Activated T-helper 17 cell treated with anti-CD3 and anti-CD28 coated beads, Interleukin-2, amount 50 U/mL, for 72 hours (primary cell): ENCODE data around the gene NYNRIN. TPM values are rescaled to one million over a fixed set of nuclear protein-coding genes. Genes with fewer than 3 reads are reported as not detected.

Experiments
- ATAC-seq: fragments of 150-1000 bp; cut with Tn5 transposase; replicated peaks from 2 replicates; pipeline ENCODE4 v1.10.0; 2021; ENCODE audit warnings: mild to moderate bottlenecking, moderate library complexity
- H3K27ac Mint-ChIP-seq: one replicate; pipeline ENCODE4 v1.8.0; 2022; ENCODE audit warnings: mixed read lengths
- H3K27me3 Mint-ChIP-seq: one replicate; pipeline ENCODE4 v1.8.0; 2022; ENCODE audit warnings: mixed read lengths
- H3K36me3 Mint-ChIP-seq: one replicate; pipeline ENCODE4 v1.8.0; 2022; ENCODE audit warnings: low read depth, mild to moderate bottlenecking, mixed read lengths
- H3K4me1 Mint-ChIP-seq: one replicate; pipeline ENCODE4 v1.8.0; 2022; ENCODE audit warnings: mixed read lengths
- H3K4me3 Mint-ChIP-seq: one replicate; pipeline ENCODE4 v1.8.0; 2022; ENCODE audit warnings: mild to moderate bottlenecking, mixed read lengths
- H3K9me3 Mint-ChIP-seq: one replicate; pipeline ENCODE4 v1.8.0; 2022; ENCODE audit warnings: mixed read lengths
- total RNA-seq, 2 donors: library from RNA; stranded (reverse); gene quantifications; one replicate each; pipeline ENCODE4 v1.2.3, GENCODE V29; 2022

The NYNRIN gene
- total RNA-seq, 2 donors from 2014 or later, result 0.04 TPM; not detected in 1

DNA sequence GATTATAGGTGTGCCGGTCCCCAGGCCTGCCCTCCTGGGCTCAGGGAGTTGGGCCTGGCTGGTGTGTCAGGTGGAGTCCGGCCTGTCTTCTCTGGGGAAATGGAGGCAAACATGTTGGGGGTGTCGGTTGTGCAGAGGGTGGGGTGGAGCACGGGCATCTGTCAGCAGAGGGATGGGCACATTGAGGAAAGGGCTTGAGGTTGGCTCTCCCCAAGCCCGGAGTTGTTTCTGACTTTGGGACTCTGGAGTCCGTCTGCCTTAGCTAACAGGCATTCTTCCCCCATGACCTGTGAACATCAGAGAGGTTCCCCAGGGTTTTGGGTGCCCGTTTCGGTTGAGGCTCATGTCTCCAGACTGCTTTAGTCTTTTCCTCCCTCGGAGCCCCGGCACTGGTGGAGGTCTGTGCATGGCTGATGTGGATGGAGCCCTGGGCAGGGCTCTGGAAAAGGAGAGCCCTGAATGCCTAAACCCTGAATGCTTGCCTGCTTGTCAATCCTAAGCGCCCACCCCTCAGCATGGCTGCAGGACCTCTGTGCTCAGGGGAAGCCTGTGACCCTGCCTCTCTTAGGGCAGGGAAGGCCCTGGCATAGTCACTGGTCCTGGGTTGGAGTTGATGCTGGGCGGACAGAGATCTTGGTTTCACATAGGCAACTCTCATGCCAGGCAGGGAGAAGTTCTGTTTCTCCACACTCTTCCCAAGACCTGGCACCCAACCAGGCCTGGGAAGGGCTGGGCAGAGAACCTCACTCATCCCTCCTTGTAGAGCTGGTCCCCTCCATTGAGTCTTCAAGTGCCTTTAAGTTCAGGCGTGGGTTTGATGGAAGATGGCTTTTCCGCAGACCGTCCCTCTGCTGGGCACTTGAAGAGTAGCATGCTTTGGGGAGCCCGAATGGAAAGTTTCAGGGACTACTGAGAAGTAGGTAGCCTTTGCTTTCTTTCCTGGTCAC lies 12.9 kb downstream of the NYNRIN start:
- Mint-ChIP-seq H3K27ac (no peak overlapping the region), H3K27me3 (no peaks in the 10 kb centered on the region), H3K4me3 (no peak overlapping the region), H3K4me1 (no peaks in the 10 kb centered on the region), H3K9me3 (no peaks in the 10 kb centered on the region), H3K36me3 (no peaks in the 10 kb centered on the region)
- ATAC-seq, result peak; percentile 39

DNA sequence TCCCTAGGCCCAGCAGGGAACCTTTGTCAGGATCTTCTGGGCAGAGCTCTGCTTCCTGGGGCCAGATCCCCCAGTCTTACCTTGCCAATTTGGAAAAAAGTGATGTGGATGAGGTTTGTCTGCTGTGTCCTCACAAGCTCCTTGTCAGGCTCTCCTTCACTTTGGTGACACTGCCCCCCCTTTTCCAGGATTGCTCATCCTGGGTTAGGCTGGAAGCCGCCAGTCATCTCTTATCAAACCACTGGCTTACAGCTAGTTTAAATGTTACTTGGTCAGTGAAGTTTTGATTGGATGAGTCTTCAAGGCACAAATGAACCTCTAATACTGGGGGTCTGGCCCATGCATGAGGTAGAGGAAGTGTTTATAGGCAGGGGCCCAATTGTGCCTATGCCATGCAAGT lies 15.3 kb downstream of the NYNRIN start:
- Mint-ChIP-seq H3K4me3 (no peak overlapping the region), H3K36me3 (no peaks in the 10 kb centered on the region), H3K27me3 (peaks cover 3% of the 10 kb centered on the region), H3K9me3 (no peaks in the 10 kb centered on the region), H3K27ac (peak overlapping the region; percentile 52), H3K4me1 (no peaks in the 10 kb centered on the region)
- ATAC-seq, result no peak

DNA sequence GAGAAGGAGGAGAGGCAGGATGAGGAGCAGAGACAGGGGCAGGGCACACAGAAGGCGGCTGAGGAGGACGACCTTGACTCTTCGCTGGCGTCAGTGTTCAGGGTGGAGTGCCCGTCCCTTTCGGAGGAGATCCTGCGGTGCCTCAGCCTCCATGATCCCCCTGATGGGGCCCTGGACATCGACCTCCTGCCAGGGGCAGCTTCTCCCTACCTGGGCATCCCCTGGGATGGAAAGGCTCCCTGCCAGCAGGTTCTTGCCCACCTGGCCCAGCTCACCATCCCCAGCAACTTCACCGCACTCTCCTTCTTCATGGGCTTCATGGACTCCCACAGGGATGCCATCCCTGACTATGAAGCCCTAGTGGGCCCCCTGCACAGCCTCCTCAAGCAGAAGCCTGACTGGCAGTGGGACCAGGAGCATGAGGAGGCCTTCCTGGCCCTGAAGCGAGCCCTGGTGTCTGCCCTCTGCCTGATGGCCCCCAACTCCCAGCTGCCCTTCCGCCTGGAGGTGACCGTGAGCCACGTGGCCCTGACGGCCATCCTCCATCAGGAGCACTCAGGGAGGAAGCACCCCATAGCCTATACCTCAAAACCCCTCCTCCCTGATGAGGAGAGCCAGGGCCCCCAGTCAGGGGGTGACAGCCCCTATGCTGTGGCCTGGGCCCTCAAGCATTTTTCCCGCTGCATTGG lies 16.1 kb downstream of the NYNRIN start:
- Mint-ChIP-seq H3K4me3 (no peak overlapping the region), H3K9me3 (no peaks in the 10 kb centered on the region), H3K27ac (peak overlapping the region; percentile 52), H3K27me3 (peaks cover 4% of the 10 kb centered on the region), H3K36me3 (no peaks in the 10 kb centered on the region), H3K4me1 (no peaks in the 10 kb centered on the region)
- ATAC-seq, result no peak

DNA sequence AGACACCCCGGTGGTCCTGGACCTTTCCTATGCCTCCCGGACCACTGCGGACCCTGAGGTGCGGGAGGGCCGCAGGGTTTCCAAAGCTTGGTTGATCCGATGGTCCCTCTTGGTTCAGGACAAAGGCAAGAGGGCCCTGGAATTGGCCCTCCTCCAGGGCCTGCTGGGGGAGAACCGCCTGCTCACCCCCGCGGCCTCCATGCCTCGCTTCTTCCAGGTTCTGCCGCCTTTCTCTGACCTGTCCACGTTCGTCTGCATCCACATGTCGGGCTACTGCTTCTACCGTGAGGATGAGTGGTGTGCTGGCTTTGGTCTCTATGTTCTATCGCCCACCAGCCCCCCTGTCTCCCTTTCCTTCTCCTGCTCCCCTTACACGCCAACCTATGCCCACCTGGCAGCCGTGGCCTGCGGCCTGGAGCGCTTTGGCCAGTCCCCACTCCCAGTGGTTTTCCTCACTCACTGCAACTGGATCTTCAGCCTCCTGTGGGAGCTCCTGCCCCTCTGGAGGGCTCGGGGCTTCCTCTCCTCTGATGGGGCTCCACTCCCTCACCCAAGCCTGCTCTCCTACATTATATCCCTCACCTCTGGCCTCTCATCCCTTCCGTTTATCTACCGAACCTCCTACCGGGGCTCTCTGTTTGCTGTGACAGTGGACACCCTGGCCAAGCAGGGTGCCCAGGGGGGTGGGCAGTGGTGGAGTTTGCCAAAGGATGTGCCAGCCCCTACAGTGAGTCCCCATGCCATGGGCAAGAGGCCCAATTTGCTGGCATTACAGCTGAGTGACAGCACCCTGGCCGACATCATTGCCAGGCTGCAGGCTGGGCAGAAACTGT lies 16.8 kb downstream of the NYNRIN start:
- Mint-ChIP-seq H3K36me3 (no peaks in the 10 kb centered on the region), H3K27me3 (peaks cover 4% of the 10 kb centered on the region), H3K4me3 (no peak overlapping the region), H3K9me3 (no peaks in the 10 kb centered on the region), H3K27ac (peak overlapping the region; percentile 30), H3K4me1 (no peaks in the 10 kb centered on the region)
- no peak for ATAC-seq

DNA sequence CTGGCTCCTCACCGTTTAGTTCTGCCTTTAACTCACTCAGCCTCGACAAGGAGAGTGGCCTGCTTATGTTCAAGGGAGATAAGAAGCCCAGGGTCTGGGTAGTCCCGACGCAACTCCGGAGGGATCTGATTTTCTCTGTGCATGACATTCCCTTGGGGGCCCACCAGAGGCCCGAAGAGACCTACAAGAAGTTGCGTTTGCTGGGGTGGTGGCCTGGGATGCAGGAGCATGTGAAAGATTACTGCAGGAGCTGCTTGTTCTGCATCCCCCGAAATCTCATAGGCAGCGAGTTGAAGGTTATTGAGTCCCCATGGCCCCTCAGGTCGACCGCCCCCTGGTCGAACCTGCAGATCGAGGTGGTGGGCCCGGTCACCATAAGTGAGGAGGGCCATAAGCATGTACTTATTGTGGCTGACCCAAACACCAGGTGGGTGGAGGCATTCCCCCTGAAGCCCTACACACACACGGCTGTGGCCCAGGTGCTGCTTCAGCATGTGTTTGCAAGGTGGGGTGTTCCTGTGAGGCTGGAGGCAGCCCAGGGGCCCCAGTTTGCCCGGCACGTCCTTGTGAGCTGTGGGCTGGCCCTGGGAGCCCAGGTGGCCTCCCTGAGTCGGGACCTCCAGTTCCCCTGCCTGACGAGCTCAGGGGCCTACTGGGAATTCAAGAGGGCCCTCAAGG lies 17.6 kb downstream of the NYNRIN start:
- Mint-ChIP-seq H3K27ac (peak overlapping the region; percentile 30), H3K4me3 (no peak overlapping the region), H3K9me3 (no peaks in the 10 kb centered on the region), H3K4me1 (no peaks in the 10 kb centered on the region), H3K27me3 (peaks cover 4% of the 10 kb centered on the region), H3K36me3 (no peaks in the 10 kb centered on the region)
- no peak for ATAC-seq

DNA sequence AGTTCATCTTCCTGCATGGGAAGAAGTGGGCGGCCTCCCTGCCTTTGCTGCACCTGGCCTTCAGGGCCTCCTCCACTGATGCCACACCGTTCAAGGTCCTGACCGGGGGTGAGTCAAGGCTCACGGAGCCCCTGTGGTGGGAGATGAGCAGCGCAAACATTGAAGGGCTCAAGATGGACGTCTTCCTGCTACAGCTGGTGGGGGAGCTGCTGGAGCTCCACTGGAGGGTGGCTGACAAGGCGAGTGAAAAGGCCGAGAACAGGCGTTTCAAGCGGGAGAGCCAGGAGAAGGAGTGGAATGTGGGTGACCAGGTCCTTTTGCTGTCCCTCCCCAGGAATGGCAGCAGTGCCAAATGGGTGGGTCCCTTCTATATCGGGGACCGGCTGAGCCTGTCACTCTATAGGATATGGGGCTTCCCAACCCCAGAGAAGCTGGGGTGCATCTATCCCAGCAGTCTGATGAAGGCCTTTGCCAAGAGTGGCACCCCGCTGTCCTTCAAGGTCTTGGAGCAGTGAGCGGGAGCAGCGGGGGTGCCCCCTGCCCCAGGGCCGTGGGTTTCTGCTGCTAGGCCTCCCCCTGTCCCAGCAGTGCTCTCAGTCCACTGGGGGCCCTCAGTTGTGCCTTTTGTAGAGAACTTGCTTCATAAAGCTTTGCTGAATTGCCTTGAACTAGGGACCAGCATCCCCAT lies 18.3 kb downstream of the NYNRIN start:
- no peak for ATAC-seq

DNA sequence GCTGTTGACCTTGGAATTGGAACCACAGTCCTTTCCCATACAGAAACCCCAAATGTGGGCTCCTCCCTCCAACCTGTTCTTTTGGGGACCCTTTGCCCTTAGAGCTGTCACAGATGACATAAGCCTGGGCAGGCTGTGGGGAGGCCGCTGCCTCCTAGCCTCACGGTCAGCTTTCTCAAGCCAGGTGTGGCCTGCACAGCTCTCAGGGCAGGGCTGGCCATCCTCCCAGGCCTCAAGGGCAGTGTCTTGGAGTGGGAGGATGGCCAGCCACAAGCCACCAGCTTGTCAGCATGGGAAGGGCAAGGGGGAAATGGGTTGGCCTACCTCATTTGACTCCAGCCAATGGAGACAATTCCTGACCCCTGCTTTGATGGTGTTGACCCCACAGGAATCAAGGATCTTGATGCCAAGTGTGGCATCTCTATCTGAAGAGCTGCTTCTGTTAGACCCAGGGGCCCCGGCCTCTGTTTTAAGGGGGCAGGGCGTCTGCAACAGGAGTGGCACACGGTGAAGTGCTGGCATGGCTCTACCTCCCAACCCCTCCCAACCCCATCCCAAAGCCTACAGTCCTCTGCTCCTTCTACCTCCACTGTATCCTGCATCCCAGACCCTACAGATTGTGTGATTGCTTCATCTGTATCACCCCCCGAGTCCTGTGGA lies 19.2 kb downstream of the NYNRIN start:
- ATAC-seq, result no peak
- H3K27ac Mint-ChIP-seq, result no peak overlapping the region
- H3K27me3 Mint-ChIP-seq, result peaks cover 4% of the 10 kb centered on the region
- H3K36me3 Mint-ChIP-seq, result no peaks in the 10 kb centered on the region
- H3K9me3 Mint-ChIP-seq, result no peaks in the 10 kb centered on the region
- H3K4me3 Mint-ChIP-seq, result no peak overlapping the region
- no peaks in the 10 kb centered on the region for H3K4me1 Mint-ChIP-seq

More for the DNA sequence above, 18.3 kb downstream of the NYNRIN start:
- H3K36me3 Mint-ChIP-seq, result no peaks in the 10 kb centered on the region
- H3K9me3 Mint-ChIP-seq, result no peaks in the 10 kb centered on the region
- no peak overlapping the region for H3K4me3 Mint-ChIP-seq
- no peak overlapping the region for H3K27ac Mint-ChIP-seq
- no peaks in the 10 kb centered on the region for H3K4me1 Mint-ChIP-seq
- H3K27me3 Mint-ChIP-seq, result peaks cover 4% of the 10 kb centered on the region

DNA sequence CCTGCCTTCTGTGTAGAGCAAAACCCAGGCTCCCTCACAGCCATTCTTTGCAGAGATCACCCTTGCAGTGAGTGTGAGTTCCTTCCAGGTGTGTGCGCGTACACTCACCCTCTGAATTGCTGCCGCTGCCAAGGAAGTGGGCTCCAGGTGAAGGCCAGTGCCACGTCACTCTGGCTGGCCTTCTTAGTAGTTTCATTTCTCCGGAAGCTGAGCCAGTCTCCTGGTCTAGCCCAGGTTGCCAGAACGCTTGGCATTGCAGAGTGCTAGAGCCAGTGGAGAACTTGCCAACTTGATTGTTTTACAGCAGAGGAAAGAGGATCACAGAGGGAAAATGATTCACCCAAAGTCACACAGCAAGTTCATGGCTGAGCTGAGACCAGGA lies 19.7 kb downstream of the NYNRIN start:
- H3K27ac Mint-ChIP-seq, result no peak overlapping the region
- H3K4me1 Mint-ChIP-seq, result no peaks in the 10 kb centered on the region
- peaks cover 4% of the 10 kb centered on the region for H3K27me3 Mint-ChIP-seq
- ATAC-seq, result no peak
- no peaks in the 10 kb centered on the region for H3K36me3 Mint-ChIP-seq
- no peaks in the 10 kb centered on the region for H3K9me3 Mint-ChIP-seq
- no peak overlapping the region for H3K4me3 Mint-ChIP-seq

DNA sequence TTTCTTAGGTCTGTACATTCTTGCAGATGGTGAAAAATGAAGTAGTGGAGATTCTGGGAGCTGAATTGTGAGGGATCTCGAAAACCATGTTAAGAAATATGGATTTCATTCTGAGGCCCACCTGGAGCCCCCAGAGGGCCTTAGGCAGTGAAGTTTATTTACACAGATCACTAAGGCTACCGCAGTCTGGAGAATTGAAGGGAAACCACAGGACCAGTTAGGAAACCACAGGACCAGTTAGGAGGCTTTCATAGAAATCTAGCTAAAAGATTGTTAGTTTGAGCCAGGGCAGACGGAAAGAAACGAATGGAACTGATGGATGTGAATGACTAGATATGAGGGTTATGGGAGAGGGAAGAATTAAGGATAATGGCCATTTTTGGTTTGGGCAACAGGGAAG lies 23.5 kb downstream of the NYNRIN start:
- Mint-ChIP-seq H3K9me3 (peaks cover 3% of the 10 kb centered on the region), H3K4me1 (peaks cover 17% of the 10 kb centered on the region), H3K4me3 (no peak overlapping the region), H3K36me3 (no peaks in the 10 kb centered on the region), H3K27me3 (peaks cover 4% of the 10 kb centered on the region), H3K27ac (no peak overlapping the region)
- ATAC-seq, result no peak

DNA sequence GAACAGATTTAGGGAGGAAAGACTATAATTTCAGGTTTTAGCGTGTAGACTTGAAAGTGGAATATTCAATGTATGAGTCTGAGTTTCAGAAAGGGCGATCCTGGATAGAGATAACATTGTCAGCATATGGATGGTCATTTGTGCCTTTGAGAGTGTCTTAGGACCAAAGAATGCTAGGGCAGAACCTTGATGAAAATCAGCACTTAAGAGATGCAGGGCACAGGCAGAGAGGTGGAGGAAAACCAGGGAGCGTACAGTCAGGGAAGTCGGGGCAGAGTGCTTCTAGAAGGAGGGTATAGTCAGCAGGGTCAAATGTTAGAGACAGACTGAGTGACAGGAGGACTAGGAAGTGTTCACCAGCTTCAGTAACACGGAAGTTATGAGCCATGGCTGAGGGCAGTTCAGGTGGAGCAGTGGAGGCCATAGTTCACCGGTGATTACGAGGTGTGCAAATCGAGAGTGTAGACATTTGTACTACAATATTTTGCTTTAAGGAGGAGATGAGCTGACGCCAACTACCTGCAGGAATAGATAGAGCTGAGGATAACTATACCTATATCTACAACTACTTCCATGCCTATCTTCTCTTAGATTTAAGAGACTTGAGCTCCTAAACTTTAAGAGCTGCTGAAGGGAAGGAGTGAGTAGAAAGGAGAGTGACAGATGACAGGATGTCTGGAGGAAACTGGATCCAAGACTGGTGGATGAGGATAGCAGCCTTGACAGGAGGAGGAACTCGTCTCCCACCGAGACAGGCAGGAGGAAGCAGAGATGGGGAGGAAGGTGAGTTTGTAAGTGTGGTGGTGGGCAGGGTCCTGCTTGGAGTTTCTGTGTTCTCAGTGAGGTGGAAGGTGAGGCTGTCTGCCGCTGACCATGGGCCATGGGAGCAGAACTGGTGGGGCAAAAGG lies 24.1 kb downstream of the NYNRIN start:
- no peak overlapping the region for H3K27ac Mint-ChIP-seq
- peaks cover 4% of the 10 kb centered on the region for H3K27me3 Mint-ChIP-seq
- no peak overlapping the region for H3K4me3 Mint-ChIP-seq
- no peaks in the 10 kb centered on the region for H3K36me3 Mint-ChIP-seq
- peaks cover 3% of the 10 kb centered on the region for H3K9me3 Mint-ChIP-seq
- ATAC-seq, result peak; percentile 35
- peaks cover 17% of the 10 kb centered on the region for H3K4me1 Mint-ChIP-seq

DNA sequence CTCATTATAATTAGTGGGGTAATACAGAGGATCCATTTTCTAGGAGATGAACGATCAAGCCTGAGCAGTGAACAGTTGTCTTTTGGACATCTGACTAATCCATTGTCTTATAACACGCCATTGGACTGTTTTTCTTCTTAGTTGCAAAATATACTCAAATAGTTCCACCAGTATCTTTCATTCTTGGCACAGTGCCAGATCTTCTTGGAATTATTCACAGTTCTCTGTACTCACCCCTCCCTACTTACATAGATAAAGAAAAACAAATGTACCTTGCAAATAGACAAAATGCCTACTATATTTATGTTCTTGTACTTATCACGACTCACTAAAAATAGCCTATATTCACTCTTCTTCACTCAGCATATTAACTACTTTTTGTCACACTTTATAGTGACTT lies 26.9 kb downstream of the NYNRIN start:
- Mint-ChIP-seq H3K4me1 (peaks cover 23% of the 10 kb centered on the region), H3K4me3 (peak overlapping the region; percentile 63), H3K9me3 (peaks cover 3% of the 10 kb centered on the region), H3K36me3 (peaks cover 5% of the 10 kb centered on the region), H3K27me3 (no peaks in the 10 kb centered on the region), H3K27ac (peak overlapping the region; percentile 79)
- peak; percentile 2 for ATAC-seq

DNA sequence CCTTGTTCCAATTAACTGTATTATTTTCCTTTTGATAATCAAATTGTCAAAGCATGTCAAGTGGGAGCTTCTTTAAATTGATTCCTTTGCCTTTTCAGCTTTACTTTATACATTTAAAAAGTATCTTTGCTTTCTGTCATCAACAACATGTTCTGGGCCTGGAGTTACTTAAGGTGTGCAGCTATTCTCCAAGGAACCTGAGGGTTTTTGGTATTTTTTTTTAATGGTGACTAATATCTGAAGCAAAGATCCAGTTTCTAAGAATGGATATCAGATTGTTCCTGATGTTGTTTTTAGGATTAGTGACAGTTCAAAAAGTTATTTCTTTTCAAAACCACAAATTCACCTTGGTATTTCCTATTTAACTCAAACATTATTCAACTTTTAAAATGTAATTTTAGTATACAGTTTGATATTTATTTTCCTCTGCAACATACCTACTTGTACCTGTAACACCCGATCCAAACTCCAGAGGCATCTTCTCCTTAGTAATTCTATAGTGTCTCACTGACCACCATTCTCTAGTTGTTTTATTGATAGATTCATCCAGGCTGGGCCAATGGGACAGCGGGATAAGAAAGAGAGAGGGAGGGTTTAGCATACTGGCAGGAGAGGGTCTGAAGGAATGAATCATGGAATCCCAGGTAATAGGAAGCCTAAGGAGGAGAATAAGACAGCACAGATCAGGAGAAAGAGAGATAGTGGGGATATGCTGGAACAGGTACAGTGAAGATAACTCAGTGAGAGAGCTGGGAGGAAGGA lies 27.5 kb downstream of the NYNRIN start:
- Mint-ChIP-seq H3K4me3 (peak overlapping the region; percentile 63), H3K9me3 (peaks cover 3% of the 10 kb centered on the region), H3K27me3 (no peaks in the 10 kb centered on the region), H3K27ac (peak overlapping the region; percentile 79), H3K4me1 (peaks cover 27% of the 10 kb centered on the region), H3K36me3 (peaks cover 11% of the 10 kb centered on the region)
- ATAC-seq, result no peak
